ENCODE data around the gene IL27RA.

- TF ChIP-seq POLR2A (IDR thresholded peaks at IDR 0.05) = no peak
- no peak for TF ChIP-seq POLR2AphosphoS5 (IDR thresholded peaks at IDR 0.05)
- TF ChIP-seq CTCF (IDR thresholded peaks at IDR 0.05) = no peak
Observed at GRCh38 chr19:14039181-14039580, 7.6 kb downstream of the IL27RA start.

Measured in stomach (tissue), 4 donors.